K562 (cell line): ENCODE data around the gene CEACAM20. TPM values are rescaled to one million over a fixed set of nuclear protein-coding genes. Genes with fewer than 3 reads are reported as not detected.

Experiments used
- ATAC-seq: fragments of 200-7000 bp; cut with Tn5 transposase; 3 replicates; pipeline ENCODE4 v1.9.1; 2020; ENCODE audit warnings: moderate library complexity
- BruUV-seq: library from RNA; stranded (reverse); fragments of 400-500 nt; replicated peaks from 2 replicates; lab custom pipeline; 2021; lab: Mats Ljungman, UMichigan
- CTCF ChIA-PET: fragments of 300-600 bp; formaldehyde crosslinking; extraction: SDS; loops from one replicate; lab custom pipeline; 2021; ENCODE audit warnings: low intra/inter-chr PET ratio; lab: Yijun Ruan, JAX
- POLR2A ChIA-PET: fragments of 300-600, 350-650 bp; sonication (Branson Sonifier 250); formaldehyde crosslinking; extraction: SDS; loops from one replicate; lab custom pipeline; 2021; ENCODE audit warnings: antibody characterized with exemption, inconsistent platforms; lab: Yijun Ruan, JAX
- DNase-seq, 4 experiments: peaks; one replicate each; pipeline versions ENCODE4 v3.0.0 to v3.0.0-alpha.2; 2011 to 2018; ENCODE audit warnings: low spot score in 3 of 4, mixed read lengths in 3 of 4; ENCODE audit errors: extremely low read depth in 1 of 4
- FAIRE-seq: peaks from 2 replicates; lab custom pipeline; 2011; peaks lifted over from hg19 to GRCh38; lab: Jason Lieb, UNC
- H2AFZ ChIP-seq: 2 replicates; pipeline ENCODE4 v1.6.0; 2011; ENCODE audit warnings: low read depth, low read length, control low read depth, inconsistent platforms
- H3K27ac ChIP-seq: fragments of 200-600 bp; 3 replicates; pipeline ENCODE4 v1.8.0; 2011; ENCODE audit warnings: low read depth, mild to moderate bottlenecking, control low read depth, inconsistent platforms, low read length, moderate library complexity, mixed read lengths; ENCODE audit errors: extremely low read depth
- H3K27me3 ChIP-seq, 2 experiments: fragments of 300-600 bp in 1 of 2; 2 replicates in 1 of 2; 3 replicates in 1 of 2; pipeline versions ENCODE4 v1.6.0 to v1.8.0; 2011; ENCODE audit warnings: inconsistent platforms in 2 of 2, low read length in 2 of 2, mild to moderate bottlenecking in 1 of 2, mixed read lengths in 1 of 2, moderate library complexity in 1 of 2; ENCODE audit not compliant: control insufficient read depth in 2 of 2, insufficient read depth in 2 of 2
- H3K36me3 ChIP-seq: fragments of 300-600 bp; 3 replicates; pipeline ENCODE4 v1.8.0; 2011; ENCODE audit warnings: mild to moderate bottlenecking, low read length, inconsistent platforms; ENCODE audit not compliant: control insufficient read depth, insufficient read depth
- H3K4me1 ChIP-seq, 2 experiments: fragments of 200-600 bp in 1 of 2; replicated peaks in 1 of 2; 2 replicates in 1 of 2; 3 replicates in 1 of 2; pipeline versions ENCODE4 v1.5.1 to v1.8.0; 2011; ENCODE audit warnings: inconsistent platforms in 2 of 2, low read length in 2 of 2, mild to moderate bottlenecking in 1 of 2, mixed read lengths in 1 of 2, moderate library complexity in 1 of 2; ENCODE audit not compliant: control insufficient read depth in 2 of 2, insufficient read depth in 2 of 2
- H3K4me2 ChIP-seq: 2 replicates; pipeline ENCODE4 v1.6.1; 2011; ENCODE audit warnings: low read length, control low read depth, inconsistent platforms, mixed read lengths; ENCODE audit not compliant: insufficient read depth
- H3K4me3 ChIP-seq: fragments of 200-600 bp; sonication (generic), shearing (Covaris generic); 2 replicates; pipeline ENCODE4 v1.5.1; 2016; ENCODE audit warnings: control low read depth, inconsistent platforms
- H3K79me2 ChIP-seq: fragments of 200-600 bp; 3 replicates; pipeline ENCODE4 v1.8.0; 2011; ENCODE audit warnings: low read length, inconsistent platforms; ENCODE audit not compliant: control insufficient read depth, insufficient read depth
- H3K9ac ChIP-seq, 2 experiments: 2 replicates each; pipeline versions ENCODE4 v1.6.0 to v1.6.1; 2011; ENCODE audit warnings: low read depth in 2 of 2, low read length in 2 of 2, control low read depth in 1 of 2, inconsistent platforms in 1 of 2, mild to moderate bottlenecking in 1 of 2, mixed read lengths in 1 of 2; ENCODE audit not compliant: insufficient read depth in 1 of 2
- H3K9me1 ChIP-seq: one replicate; pipeline ENCODE4 v1.6.0; 2011; ENCODE audit warnings: inconsistent platforms, mild to moderate bottlenecking, low read length, moderate library complexity; ENCODE audit not compliant: control insufficient read depth, insufficient read depth
- H3K9me3 ChIP-seq: replicated peaks from 2 replicates; pipeline ENCODE4 v1.5.1; 2011; ENCODE audit warnings: low read depth, low read length, inconsistent platforms; ENCODE audit not compliant: control insufficient read depth, insufficient read depth
- H4K20me1 ChIP-seq: replicated peaks from 2 replicates; pipeline ENCODE4 v1.6.1; 2011; ENCODE audit warnings: low read length, inconsistent platforms, mixed read lengths; ENCODE audit not compliant: control insufficient read depth, insufficient read depth
- ARNT ChIP-seq, 2 experiments: fragments of 450-650 bp; IDR thresholded peaks; 2 replicates each; pipeline ENCODE4 v1.6.1; 2016; ENCODE audit warnings: mild to moderate bottlenecking in 1 of 2
- CREB3L1 ChIP-seq: fragments of 450-650 bp; IDR thresholded peaks from 2 replicates; pipeline ENCODE4 v1.6.1; 2014; ENCODE audit warnings: low read depth, mild to moderate bottlenecking, moderate library complexity, borderline replicate concordance
- ETV6 ChIP-seq, 3 experiments: fragments of 150-350 bp in 1 of 3; sonication (generic) in 1 of 3; formaldehyde crosslinking in 1 of 3; IDR thresholded peaks; 2 replicates each; pipeline versions ENCODE4 v1.6.1 to v1.8.0; 2014 to 2022; ENCODE audit warnings: borderline replicate concordance in 2 of 3, low read depth in 2 of 3, antibody characterized with exemption in 1 of 3, low read length in 1 of 3, mild to moderate bottlenecking in 1 of 3, missing genetic modification reagents in 1 of 3
- KHSRP ChIP-seq: fragments of 450-650 bp; IDR thresholded peaks from 2 replicates; pipeline ENCODE4 v1.6.1; 2017
- KLF13 ChIP-seq: fragments of 450-650 bp; IDR thresholded peaks from 2 replicates; pipeline ENCODE4 v1.6.1; 2016; ENCODE audit warnings: missing genetic modification characterization, low read depth, mild to moderate bottlenecking, missing compliant biosample characterization, moderate library complexity, borderline replicate concordance
- RNF2 ChIP-seq: sonication (generic); IDR thresholded peaks from 2 replicates; pipeline ENCODE4 v1.6.1; 2016
- SREBF2 ChIP-seq: sonication (generic); formaldehyde crosslinking; IDR thresholded peaks from 2 replicates; pipeline ENCODE4 v1.4.0; 2020; ENCODE audit warnings: mild to moderate bottlenecking, missing genetic modification reagents
- SRSF1 ChIP-seq: fragments of 200-400 bp; formaldehyde crosslinking; IDR thresholded peaks from 2 replicates; pipeline ENCODE4 v1.6.1; 2017; ENCODE audit warnings: mild to moderate bottlenecking, low read depth, low read length, moderate library complexity
- TAF15 ChIP-seq: fragments of 200-400 bp; formaldehyde crosslinking; IDR thresholded peaks from 2 replicates; pipeline ENCODE4 v1.6.1; 2017; ENCODE audit warnings: mild to moderate bottlenecking, low read depth, low read length, moderate library complexity
- THAP12 ChIP-seq: fragments of 250-450 bp; sonication (Bioruptor Pico); IDR thresholded peaks from 2 replicates; pipeline ENCODE4 v1.9.0; 2021; ENCODE audit warnings: mild to moderate bottlenecking, inconsistent platforms
- ZEB2 ChIP-seq: fragments of 450-650 bp; IDR thresholded peaks from 2 replicates; pipeline ENCODE4 v1.6.1; 2016
- ZNF57 ChIP-seq: fragments of 450-650 bp; formaldehyde crosslinking; IDR thresholded peaks from 2 replicates; pipeline ENCODE4 v1.4.0; 2020; ENCODE audit warnings: mild to moderate bottlenecking, moderate library complexity
- WGBS: fragments of 100-300 bp; shearing (Covaris generic); methylation state at CpG from one replicate; pipeline ENCODE4 v1.1.6; 2016; ENCODE audit warnings: low coverage, mixed read lengths; ENCODE audit not compliant: insufficient coverage; ENCODE audit errors: missing lambda C conversion rate; 5-methylcytosine and 5-hydroxymethylcytosine counted together
- in situ Hi-C: fragments of 300-500 bp; cut with MboI; formaldehyde crosslinking; loops from 4 replicates; pipeline ENCODE4 v1.15.0; 2018; ENCODE audit warnings: inconsistent platforms, mixed read lengths
- intact Hi-C: fragments of 100-400 bp; cut with micrococcal nuclease; formaldehyde crosslinking; loops from 2 replicates; pipeline ENCODE4 v1.14.2; 2022
- polyA plus RNA-seq, 8 experiments: library from polyadenylated mRNA; depleted of rRNA in 4 of 8; stranded (reverse) in 5 of 8; unstranded in 3 of 8; fragments of >200 nt; fragmentation: Nextera tagmentation in 2 of 8; fragmentation: Illumina TruSeq in 1 of 8; extraction: Ambion mirVana in 2 of 8; extraction: Trizol in 1 of 8; gene quantifications; 2 replicates each; pipeline versions ENCODE4 v1.2.1 to v1.2.3, GENCODE V29; 2011 to 2014; ENCODE audit warnings: inconsistent platforms in 1 of 8, missing spikeins in 1 of 8
- total RNA-seq, 7 experiments: library from RNA; depleted of rRNA in 6 of 7; stranded (reverse); fragments of >200 nt in 6 of 7; fragmentation: Illumina TruSeq in 2 of 7; extraction: Trizol in 2 of 7; gene quantifications; 2 replicates each; pipeline versions ENCODE4 v1.2.1 to v1.2.3, GENCODE V29; 2011 to 2021; ENCODE audit warnings: low replicate concordance in 1 of 7
- TF ChIP-seq, protein P1 (sequence below), 2 experiments: fragments of 450-650 bp; IDR thresholded peaks; 2 replicates each; pipeline ENCODE4 v1.6.1; 2016

CEACAM20 gene
- total and polyA plus RNA-seq, 9 of the 15 experiments (the other 6 are each of a cell fraction or from before 2014, with no cell fraction given): not detected

DNA sequence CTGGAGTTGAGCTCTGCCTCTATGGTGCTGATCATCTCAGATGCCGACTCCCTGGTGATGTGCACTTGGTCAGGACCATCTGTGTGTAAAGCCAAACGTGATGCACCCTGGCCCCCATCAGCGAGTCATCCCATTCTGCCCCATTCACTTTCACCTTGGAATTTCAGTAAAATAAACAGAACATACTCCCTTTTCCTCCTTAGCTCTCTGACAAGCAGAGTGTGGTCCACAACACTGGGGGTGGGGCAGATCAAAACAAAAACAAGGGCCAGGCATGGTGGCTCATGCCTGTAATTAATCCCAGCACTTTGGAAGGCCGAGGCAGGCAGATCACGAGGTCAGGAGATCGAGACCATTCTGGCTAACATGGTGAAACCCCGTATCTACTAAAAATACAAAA lies 12.3 kb downstream of the CEACAM20 start:
- DNase-seq: no peak
- no peak for ATAC-seq
- H3K9me3 ChIP-seq: no peaks in the 10 kb centered on the region; the same call in 1 of the 2 replicates
- H3K9me1 ChIP-seq: no peaks in the 10 kb centered on the region
- in situ Hi-C loops (no loop called here), intact Hi-C loops (no loop called here)
- no peaks in the 10 kb centered on the region for H3K79me2 ChIP-seq
- H4K20me1 ChIP-seq: no peaks in the 10 kb centered on the region
- ChIA-PET POLR2A (interaction anchor here (0.6 kb wide), 1 partner anchor 383 kb away, joined by 3 read pairs; no protein-coding TSS in a partner anchor), CTCF (no interaction called here)
- no peak overlapping the region for H3K9ac ChIP-seq
- no peak overlapping the region for H3K4me2 ChIP-seq
- peaks cover 2 to 24% of the 10 kb centered on the region in 2 experiments; a peak in 2 of 5 replicates for H3K27me3 ChIP-seq
- no peak overlapping the region for H3K4me3 ChIP-seq
- BruUV-seq: no TSS peak
- TF ChIP-seq TAF15: no peak
- TF ChIP-seq RNF2: no peak
- TF ChIP-seq ARNT (IDR thresholded peaks at IDR 0.05): no peak
- TF ChIP-seq KLF13 (tag): no peak
- no peak for TF ChIP-seq ETV6 (IDR thresholded peaks at IDR 0.05; ENCODE audit: borderline replicate concordance in 1 of 2, low read depth in 2 of 2, low read length in 1 of 2)
- TF ChIP-seq ETV6 (CRISPR knock-in tag; IDR thresholded peaks at IDR 0.05; ENCODE audit: borderline replicate concordance): no peak
- no peak for TF ChIP-seq ZNF57
- TF ChIP-seq SREBF2 (CRISPR knock-in tag): no peak
- no peak for TF ChIP-seq KHSRP
- TF ChIP-seq SRSF1: no peak
- TF ChIP-seq ZEB2: no peak
- TF ChIP-seq, protein P1, sequence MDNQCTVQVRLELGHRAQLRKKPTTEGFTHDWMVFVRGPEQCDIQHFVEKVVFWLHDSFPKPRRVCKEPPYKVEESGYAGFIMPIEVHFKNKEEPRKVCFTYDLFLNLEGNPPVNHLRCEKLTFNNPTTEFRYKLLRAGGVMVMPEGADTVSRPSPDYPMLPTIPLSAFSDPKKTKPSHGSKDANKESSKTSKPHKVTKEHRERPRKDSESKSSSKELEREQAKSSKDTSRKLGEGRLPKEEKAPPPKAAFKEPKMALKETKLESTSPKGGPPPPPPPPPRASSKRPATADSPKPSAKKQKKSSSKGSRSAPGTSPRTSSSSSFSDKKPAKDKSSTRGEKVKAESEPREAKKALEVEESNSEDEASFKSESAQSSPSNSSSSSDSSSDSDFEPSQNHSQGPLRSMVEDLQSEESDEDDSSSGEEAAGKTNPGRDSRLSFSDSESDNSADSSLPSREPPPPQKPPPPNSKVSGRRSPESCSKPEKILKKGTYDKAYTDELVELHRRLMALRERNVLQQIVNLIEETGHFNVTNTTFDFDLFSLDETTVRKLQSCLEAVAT (IDR thresholded peaks at IDR 0.05): no peak
- no peak for TF ChIP-seq CREB3L1
- TF ChIP-seq THAP12 (CRISPR knock-in tag): no peak
- no peaks in the 10 kb centered on the region for H3K4me1 ChIP-seq
- no peak for FAIRE-seq
- no peak overlapping the region for H3K27ac ChIP-seq
- H2AFZ ChIP-seq: no peak overlapping the region
- 4% methylated on average over 7 of the region's 7 CpGs for WGBS
- no peaks in the 10 kb centered on the region for H3K36me3 ChIP-seq
